ENCODE data around the gene USP7. TPM values are rescaled to one million over a fixed set of nuclear protein-coding genes. Genes with fewer than 3 reads are reported as not detected.
A peak's percentile ranks its signal among the peaks of the same experiment; 100 is the strongest.

USP7 gene
- total RNA-seq, 1 donor = 55.3 TPM

- TF ChIP-seq CTCF (IDR thresholded peaks at IDR 0.05; ENCODE audit: insufficient read depth, low read length) = no peak
- DNase-seq (ENCODE audit: low read depth) = no peak
- H3K4me3 ChIP-seq (ENCODE audit: low read depth, low read length) = no peak overlapping the region
Measured at GRCh38 chr16:8887431-8887765, 76.3 kb downstream of the USP7 start.

GRCh38 chr16:8886593-8887430 lies 76.9 kb downstream of the USP7 start:
- no peak for TF ChIP-seq CTCF (IDR thresholded peaks at IDR 0.05; ENCODE audit: insufficient read depth, low read length)
- no peak for DNase-seq (ENCODE audit: low read depth)
- H3K4me3 ChIP-seq (ENCODE audit: low read depth, low read length) = no peak overlapping the region

- H3K4me3 ChIP-seq (ENCODE audit: low read depth, low read length) = no peak overlapping the region
- DNase-seq (ENCODE audit: low read depth) = peak; percentile 24
Measured at GRCh38 chr16:8885674-8886592, 77.8 kb downstream of the USP7 start.

GRCh38 chr16:8882725-8883377 lies 80.9 kb downstream of the USP7 start:
- no peak overlapping the region for H3K4me3 ChIP-seq (ENCODE audit: low read depth, low read length)
- TF ChIP-seq CTCF (IDR thresholded peaks at IDR 0.05; ENCODE audit: insufficient read depth, low read length) = no peak
- no peak for DNase-seq (ENCODE audit: low read depth)

More at GRCh38 chr16:8885674-8886592, 77.8 kb downstream of the USP7 start:
- TF ChIP-seq CTCF (IDR thresholded peaks at IDR 0.05; ENCODE audit: insufficient read depth, low read length) = no peak

GRCh38 chr16:8882041-8882617 lies 81.6 kb downstream of the USP7 start, which contains the start of gene LITAFD:
Gene LITAFD, plus strand, starts transcription at chr16:8882351. Its CDS starts 2,005 bp downstream, at chr16:8884356.
- TF ChIP-seq CTCF (IDR thresholded peaks at IDR 0.05; ENCODE audit: insufficient read depth, low read length) = no peak
- no peak for DNase-seq (ENCODE audit: low read depth)
- H3K4me3 ChIP-seq (ENCODE audit: low read depth, low read length) = no peak within 1 kb of the TSS

GRCh38 chr16:8880839-8881510 lies 82.7 kb downstream of the USP7 start:
- no peak for DNase-seq (ENCODE audit: low read depth)
- H3K4me3 ChIP-seq (ENCODE audit: low read depth, low read length) = no peak overlapping the region
- no peak for TF ChIP-seq CTCF (IDR thresholded peaks at IDR 0.05; ENCODE audit: insufficient read depth, low read length)
